NCI-H345 (cell line): ENCODE results near the gene LY6G6C.

Experiments used
- DNase-seq: peaks from one replicate; lab custom pipeline; 2025; lab: John Stamatoyannopoulos, UW

Gene LY6G6C

DNA sequence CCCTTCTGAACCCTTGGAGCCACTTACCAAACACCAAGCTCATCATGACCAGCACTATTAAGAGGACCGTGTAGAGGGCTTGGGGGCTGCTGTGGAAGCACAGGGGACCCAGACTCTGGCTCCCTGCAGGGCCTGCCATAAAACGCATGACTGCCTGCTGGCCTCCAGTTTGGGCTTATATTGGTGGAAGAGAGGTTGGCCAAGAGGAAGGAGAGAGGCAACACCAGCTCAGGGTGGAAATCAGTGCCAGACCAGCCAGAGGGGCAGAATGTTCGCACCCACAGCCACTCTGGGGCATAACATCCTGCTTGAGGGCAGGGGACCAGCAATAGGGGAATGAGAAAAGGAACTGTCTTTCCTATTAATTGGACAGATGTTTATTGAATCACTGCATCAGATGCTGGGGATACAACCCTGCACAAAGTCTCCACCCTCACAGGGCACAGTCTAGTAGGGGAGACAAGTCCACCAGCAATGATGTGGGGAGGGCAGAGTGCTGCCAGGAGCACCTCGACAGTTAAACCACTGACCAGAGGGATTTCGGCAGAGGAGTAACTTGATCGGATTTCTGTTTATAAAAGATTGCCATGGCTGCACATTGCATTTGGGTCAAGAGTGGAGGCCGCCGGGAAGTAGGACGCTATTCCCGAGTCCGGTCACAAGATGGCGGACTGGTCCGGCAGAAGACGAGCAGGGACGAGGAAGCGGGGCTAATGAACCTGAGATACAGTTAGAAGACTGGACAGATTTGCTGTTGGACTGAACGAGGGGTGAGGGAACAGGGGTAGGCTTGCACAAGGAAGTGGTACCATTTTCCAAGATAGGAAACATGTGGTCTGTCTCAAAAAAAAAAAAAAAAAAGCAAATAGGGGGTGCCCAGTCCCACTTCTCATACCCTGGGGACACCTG lies 41.1 kb downstream of the LY6G6C start, which contains the start of gene LY6G5C:
TSS of gene LY6G5C (minus strand) at position 842 of the 909 bp plus-strand sequence. CDS start at position 148, 694 bp downstream.
- DNase-seq, result peak; percentile 68

DNA sequence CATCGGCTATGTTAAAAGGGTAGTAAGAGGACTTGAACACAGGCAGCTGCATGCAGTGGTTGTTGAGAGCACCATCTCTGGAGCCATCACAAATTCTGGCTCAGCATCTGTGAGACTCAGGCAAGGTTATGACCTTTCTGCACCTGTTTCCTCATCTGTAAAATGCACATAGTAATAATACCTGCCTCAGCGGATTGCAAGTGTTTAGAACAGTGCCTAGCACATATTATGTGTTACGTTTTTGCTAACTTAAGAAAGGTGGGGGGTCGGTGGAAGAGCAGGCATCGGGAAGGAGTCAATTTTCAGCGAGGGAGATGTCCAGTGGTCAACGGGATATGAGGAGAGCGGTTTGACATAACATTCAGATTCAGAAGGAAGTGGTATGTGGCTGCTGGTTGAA lies 43.6 kb downstream of the LY6G6C start:
- no peak for DNase-seq

DNA sequence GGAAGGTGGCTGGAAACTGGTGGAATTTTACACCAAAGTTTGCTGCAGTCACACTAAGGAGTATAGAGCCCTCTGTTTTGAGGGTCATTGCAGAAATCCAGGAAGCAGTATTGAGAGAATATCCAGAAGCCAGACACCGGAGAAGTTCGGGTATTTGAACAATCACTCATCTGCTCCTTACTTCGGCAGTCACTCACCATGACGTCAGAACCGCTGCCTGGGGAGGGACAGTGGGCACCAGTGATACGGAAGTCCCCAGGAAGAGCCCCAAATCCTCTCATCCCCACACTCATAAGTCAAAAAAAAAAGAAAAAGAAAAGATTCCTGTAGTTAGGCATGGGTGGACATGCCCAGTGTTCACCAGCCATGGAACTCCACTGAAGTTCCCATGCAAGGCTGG lies 44.6 kb downstream of the LY6G6C start:
- no peak for DNase-seq

- DNase-seq, result no peak
Observed at GRCh38 chr6:31676322-31676903, 45.1 kb downstream of the LY6G6C start.

DNA sequence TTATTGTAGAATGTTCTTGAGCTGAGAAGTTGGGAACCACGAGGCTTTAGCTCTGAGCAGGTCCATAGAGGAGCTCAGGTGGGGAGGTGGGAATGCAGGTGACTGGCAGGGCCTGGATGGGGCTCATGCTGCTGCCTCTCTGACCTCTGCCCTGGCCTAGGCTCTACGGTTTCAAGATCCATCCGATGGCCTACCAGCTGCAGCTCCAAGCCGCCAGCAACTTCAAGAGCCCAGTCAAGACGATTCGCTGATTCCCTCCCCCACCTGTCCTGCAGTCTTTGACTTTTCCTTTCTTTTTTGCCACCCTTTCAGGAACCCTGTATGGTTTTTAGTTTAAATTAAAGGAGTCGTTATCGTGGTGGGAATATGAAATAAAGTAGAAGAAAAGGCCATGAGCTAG lies 51.9 kb downstream of the LY6G6C start, which contains the start of gene LY6G5B:
TSS of gene LY6G5B (plus strand) at position 301 of the 400 bp plus-strand sequence. CDS start 975 bp downstream, outside the sequence.
- no peak for DNase-seq
